ENCODE results near the gene CDKN2D.
"Not testable (repeated sequence)": the region's sequence is repeated elsewhere in the genome, so short reads cannot be mapped to it uniquely, and the experiment has no call there.

Gene CDKN2D

GRCh38 chr19:10580979-10581631, 12.3 kb upstream of the CDKN2D start:
- peak; percentile 84 for DNase-seq (ENCODE audit: low spot score)

DNA sequence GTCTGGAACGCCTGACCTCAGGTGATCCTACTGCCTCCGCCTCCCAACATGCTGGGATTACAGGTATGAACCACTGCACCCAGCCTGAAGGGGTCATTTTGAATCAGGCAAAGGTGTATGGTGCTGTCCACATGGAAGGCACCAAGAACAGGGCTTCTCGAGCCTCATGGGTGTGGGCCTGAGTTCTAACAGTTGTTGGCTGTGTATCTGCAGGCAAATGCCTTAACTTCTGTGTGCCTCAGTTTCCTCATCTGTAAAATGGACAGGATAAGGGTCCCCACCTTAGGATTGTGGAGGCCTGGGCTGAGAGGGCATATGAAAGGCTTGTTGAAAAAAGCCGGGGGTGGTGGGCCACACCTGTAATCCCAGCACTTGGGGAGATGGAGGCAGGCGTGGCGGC, 9.2 kb upstream of the CDKN2D start:
- no peak for DNase-seq (ENCODE audit: low spot score)

DNA sequence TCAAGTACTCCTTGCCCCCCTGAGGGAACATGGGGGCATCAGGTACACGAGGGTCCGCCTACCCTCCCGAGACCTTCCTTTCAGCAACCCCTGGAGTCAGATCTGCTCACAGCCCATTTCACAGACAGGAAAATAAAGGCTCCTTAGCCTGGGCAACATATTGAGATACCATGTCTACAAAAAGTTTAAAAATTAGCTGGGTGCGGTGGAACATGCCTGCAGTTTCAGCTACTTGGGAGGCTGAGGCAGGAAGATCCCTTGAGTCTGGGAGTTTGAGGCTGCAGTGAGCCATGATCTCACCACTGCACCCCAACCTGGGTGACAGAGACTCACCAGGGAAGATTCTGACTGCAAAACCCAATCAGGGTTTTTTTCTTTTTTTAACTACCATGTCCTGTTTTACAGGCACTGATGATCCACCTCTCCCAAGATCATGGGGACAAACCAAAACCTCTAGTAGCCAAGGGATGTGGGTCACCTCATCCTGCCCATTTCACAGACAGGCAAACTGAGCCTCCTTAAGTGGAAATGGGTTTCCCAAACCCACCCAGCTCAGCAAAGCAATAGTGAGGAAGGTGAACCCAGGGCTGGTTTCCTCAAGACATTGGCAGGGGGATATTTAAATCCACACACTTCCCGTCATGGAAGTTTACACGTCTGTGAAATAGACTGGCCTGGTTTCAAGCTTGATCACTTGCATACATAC, 6.4 kb upstream of the CDKN2D start:
- DNase-seq (ENCODE audit: low spot score) = no peak

DNA sequence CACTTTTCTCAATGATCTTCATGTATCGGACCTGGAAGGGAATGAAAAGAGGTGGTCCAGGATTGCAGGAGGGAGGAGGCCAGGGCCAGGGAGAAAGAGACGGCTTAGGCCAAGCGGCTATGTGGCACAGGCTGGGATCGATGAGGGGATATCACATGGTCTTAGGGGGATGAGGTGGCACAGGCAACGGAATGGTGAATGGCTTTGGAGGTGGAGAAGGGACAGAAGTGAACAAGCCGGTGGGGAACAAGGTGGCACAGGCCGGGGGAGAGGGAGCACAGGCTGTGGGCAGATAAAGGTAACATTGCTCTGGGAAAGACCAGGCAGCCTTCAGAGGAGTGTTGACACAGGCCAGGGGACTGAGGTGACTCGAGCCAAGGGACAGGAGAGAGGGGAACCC, 5.7 kb upstream of the CDKN2D start:
- no peak for DNase-seq (ENCODE audit: low spot score)

DNA sequence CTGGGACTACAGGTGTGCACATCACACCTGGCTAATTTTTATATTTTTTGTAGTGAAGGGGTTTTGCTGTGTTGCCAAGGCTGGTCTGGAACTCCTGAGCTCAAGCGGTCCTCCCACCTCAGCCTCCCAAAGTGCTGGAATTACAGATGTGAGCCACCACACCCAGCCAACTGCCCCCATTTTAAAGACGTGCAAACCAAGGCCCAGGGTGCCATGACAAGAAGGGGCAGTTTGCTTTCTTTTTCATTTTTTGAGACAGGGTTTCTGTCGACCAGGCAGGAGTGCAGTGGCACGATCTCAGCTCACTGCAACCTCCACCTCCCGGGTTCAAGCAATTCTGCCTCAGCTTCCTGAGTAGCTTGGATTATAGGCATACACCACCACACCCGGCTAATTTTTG, 5.0 kb upstream of the CDKN2D start:
- not testable (repeated sequence) for DNase-seq (ENCODE audit: low spot score)

GRCh38 chr19:10568062-10568825, 535 bp downstream of the CDKN2D start:
- DNase-seq (ENCODE audit: low spot score) = no peak

- DNase-seq (ENCODE audit: low spot score) = no peak
Observed at GRCh38 chr19:10567656-10568055, 1.1 kb downstream of the CDKN2D start.

GRCh38 chr19:10566658-10567410, 1.9 kb downstream of the CDKN2D start:
- DNase-seq (ENCODE audit: low spot score) = no peak

DNA sequence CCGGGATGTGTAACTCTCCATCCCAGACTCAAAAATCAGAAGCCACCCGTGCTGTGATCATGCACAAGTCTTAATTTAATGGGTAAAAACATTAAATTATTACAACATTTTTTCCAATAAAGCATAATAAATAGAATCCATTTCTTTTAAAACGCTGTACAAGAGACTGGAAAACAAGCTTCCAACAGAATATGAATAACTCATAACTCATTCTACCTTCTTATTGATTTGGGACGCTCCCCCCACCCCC, 2.4 kb downstream of the CDKN2D start:
- no peak for DNase-seq (ENCODE audit: low spot score)

DNA sequence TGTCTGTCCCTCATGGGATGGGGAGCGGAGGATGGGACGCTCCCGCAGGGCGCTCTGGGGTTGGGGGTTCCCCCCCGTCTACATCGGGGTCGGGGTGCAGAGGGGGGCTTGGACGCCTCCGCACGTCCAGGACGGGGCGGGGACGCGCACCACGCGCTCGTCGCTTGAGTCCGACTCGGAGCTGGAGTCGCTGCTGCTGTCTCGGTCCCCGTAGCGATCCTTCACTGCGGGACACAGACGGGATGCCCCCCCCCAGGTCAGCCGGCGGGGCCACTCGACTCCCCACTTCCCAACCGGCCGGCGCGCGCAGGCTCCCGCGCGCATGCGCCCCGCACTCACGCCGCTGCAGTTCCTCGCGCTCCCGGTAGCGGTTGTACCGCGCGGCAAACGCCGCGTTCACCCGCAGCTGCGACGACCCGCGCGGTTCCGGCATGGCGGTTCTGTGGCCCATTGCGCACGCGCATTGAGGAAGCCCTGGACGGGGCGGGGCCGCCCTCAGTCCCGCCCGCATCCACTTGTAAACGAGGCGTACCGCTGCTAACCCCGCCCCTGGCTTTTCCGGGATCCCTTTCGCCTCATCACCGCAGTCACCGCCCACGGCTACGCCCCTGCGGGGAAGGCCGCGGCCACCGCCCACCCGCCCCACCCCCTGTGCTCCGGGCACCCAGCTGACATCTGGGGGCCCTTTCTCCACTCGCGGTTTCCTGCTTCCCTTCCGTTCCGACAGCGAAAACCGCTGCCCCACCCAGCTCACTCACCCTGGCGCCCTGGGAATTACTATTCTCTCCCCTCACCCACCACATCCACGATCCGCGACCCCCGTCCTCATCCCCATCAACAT, 3.0 kb downstream of the CDKN2D start, which contains the start of gene KRI1:
TSS of gene KRI1 (minus strand) at position 444 of the 841 bp plus-strand sequence. CDS start at position 433, 11 bp downstream.
- DNase-seq (ENCODE audit: low spot score) = peak; percentile 98

GRCh38 chr19:10565028-10565566, 3.7 kb downstream of the CDKN2D start:
- no peak for DNase-seq (ENCODE audit: low spot score)

GRCh38 chr19:10562609-10563008, 6.2 kb downstream of the CDKN2D start:
- DNase-seq (ENCODE audit: low spot score) = no peak

DNA sequence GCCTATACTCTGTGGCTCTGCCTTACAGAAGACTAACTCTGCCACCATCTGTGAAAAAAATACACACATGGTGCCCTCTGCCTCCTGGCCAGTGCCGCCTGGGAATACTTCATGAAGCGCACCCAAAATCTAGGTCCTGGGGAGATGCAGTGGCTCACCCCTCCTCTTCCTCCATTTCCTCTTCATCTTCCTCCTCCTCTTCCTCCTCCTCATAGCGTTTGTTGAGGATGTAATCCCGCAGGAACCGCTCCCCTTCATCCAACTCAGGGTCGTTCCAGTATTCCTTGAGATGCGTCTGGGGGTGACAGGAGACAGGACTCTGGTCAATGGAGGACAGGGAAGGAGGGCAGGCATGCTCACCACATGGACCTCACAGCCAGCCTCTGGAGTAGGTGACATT, 8.6 kb downstream of the CDKN2D start:
- no peak for DNase-seq (ENCODE audit: low spot score)

- DNase-seq (ENCODE audit: low spot score) = no peak
Observed at GRCh38 chr19:10557603-10558197, 11.1 kb downstream of the CDKN2D start.

DNA sequence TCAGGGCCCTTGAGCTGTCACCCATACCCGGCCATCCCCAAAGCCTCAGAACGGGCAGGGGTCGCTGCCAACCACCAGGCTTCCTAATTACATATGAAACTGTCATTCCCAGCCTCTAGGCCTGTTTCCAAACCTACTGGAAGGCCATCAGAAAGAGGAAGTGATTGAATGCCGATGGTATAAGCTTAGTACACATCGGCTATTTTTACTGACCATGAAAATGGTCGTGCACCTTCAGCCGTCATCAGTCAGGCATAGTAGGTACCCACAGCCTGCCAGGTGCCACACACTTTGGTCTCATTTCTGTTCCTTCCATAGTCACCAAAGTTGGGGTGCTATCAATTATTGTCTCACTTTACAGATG, 13.2 kb downstream of the CDKN2D start:
- no peak for DNase-seq (ENCODE audit: low spot score)

GRCh38 chr19:10554760-10555609, 13.8 kb downstream of the CDKN2D start:
- no peak for DNase-seq (ENCODE audit: low spot score)

- DNase-seq (ENCODE audit: low spot score) = no peak
Observed at GRCh38 chr19:10553943-10554381, 14.8 kb downstream of the CDKN2D start.

GRCh38 chr19:10553087-10553667, 15.6 kb downstream of the CDKN2D start:
- DNase-seq (ENCODE audit: low spot score) = no peak

GRCh38 chr19:10552510-10553053, 16.2 kb downstream of the CDKN2D start:
- DNase-seq (ENCODE audit: low spot score) = no peak

All from kidney capillary endothelial cell (primary cell).